GM18520 (cell line): ENCODE results near the gene STK39.

ENCODE experiments used
- ATAC-seq: cut with Tn5 transposase; IDR thresholded peaks from one replicate; pipeline ENCODE4 v1.9.1; 2021; ENCODE audit not compliant: unreplicated experiment

STK39 gene

DNA sequence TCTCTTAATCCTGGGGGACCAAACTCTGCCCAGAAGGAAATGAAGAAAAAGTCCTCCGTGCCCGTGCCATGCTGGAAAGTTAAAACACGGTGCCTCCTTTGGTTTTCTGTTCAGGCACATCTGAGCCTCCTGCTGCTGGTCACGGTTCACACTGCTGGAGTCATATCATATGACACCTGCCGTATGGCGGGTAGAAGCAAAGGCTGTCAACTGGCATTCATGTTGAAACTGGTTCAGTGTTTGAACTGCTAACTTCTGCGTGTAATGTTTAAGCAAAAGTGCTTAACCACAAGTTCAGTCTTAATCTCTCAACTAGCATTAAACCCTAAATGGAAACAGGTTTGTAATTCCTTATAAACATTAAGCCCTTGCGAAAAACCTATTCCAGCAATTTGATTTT is 3.1 kb downstream of the STK39 start:
- ATAC-seq = no peak

DNA sequence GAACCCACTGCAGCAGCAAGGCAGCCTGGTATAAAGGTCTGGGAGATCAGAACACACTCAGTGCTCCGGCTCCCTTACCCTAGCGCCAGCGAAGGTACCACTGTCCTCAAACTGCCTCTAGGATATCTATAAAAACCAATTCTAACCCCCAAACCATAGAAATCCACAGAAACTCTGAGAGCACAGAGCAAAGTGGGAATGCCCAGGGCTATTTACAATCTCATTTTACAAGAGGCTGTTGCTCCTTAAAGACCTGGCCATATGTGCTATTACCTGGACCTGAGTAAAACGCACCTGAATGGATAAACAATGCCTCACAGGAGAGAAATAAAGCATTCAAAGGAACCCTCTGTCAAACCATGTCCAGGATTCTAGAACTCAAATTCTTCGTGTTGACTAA is 4.3 kb downstream of the STK39 start:
- ATAC-seq = no peak

DNA sequence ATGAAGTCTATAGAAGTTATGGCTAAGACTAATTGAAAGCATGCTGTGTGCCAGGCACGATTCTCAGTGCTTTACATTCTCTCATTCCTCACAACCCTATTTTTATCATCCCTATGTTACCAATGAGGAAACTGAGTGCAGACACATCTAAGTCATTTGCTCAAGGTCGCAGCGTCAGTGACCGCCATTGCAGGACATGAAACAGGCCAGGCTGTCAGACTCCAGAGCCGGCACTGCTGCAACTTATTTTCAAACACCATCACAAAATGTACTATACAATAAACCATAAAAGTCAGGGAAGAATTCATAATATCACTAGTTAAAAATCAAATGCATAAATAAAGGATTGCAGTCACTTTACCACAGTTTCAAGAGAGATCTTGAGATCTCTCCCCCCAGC is 5.6 kb downstream of the STK39 start:
- no peak for ATAC-seq

DNA sequence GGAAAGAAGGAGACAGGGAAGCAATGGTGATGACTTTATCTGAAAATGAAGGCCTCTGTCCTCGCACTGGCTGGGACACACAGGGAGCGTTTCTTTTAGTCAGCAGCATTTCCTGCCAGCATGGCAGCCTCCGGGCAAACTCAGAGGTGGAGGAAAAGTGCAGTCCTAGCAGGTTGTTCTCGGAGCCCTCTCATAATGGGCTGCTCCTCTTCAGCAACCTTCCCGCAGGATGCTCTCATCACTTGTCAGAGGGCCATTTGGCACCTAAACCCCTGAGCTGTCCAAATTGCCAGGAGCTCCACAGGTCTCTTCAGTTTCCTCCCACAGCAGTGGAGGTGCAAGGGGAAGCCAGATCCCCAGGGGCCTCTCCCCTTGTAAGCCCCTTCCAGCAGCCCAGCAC is 6.2 kb downstream of the STK39 start:
- no peak for ATAC-seq

- no peak for ATAC-seq
Observed at GRCh38 chr2:168239281-168239680, 8.1 kb downstream of the STK39 start.

- no peak for ATAC-seq
Observed at GRCh38 chr2:168237741-168238140, 9.7 kb downstream of the STK39 start.

DNA sequence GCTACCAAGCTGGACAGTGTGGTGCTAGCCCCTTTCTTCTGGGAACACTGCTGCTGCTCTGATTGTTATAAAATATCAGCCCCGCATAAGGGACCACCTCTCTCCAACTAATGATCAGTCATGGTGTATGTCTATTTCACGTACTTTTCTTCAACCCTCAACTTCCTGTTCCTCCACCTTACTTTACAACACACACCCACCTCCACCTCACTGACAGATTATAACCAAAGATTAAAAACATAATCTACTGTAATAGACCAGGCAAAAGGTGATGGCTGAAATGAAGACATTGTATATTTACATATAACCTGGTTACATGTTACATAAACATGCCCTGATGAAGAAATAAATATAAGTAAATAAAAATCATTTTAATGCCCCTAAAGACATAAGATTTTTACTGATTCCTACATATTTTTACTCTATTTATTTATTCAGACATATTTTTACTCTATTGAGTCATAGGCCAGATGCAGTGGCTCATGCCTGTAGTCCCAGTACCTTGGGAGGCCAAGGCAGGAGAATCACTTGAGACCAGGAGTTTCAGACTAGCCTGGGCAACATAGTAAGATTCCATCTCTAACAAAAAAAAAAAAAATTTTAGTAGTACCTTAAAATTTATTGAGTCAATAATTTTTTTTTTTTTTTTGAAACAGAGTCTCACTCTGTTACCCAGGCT is 12.8 kb downstream of the STK39 start:
- no peak for ATAC-seq

- ATAC-seq = no peak
Observed at GRCh38 chr2:168233726-168234406, 13.5 kb downstream of the STK39 start.

- ATAC-seq = no peak
Observed at GRCh38 chr2:168233166-168233565, 14.2 kb downstream of the STK39 start.

GRCh38 chr2:168231609-168232241 is 15.7 kb downstream of the STK39 start:
- ATAC-seq = no peak

GRCh38 chr2:168230389-168230788 is 17.0 kb downstream of the STK39 start:
- ATAC-seq = no peak

DNA sequence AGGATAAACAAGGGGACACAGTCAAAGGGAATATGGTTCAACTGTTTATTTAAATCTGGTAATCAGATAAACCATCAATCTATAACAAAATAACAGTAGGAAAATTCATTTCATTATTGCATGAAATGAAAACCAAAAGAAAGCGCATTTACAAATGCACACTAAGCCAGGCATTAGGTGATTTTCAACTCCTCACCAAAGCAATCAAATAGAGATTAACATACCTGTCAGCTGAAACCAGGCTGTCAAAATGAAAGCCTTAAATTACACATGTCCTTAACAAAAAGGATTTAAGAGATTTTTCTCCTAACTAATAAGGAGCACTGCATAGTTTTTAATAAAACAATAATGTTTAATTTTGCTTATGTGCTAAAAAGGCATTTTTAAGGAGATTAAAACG is 23.0 kb downstream of the STK39 start:
- no peak for ATAC-seq

- ATAC-seq = no peak
Observed at GRCh38 chr2:168222088-168222487, 25.3 kb downstream of the STK39 start.

- ATAC-seq = no peak
Observed at GRCh38 chr2:168220965-168221819, 26.2 kb downstream of the STK39 start.

DNA sequence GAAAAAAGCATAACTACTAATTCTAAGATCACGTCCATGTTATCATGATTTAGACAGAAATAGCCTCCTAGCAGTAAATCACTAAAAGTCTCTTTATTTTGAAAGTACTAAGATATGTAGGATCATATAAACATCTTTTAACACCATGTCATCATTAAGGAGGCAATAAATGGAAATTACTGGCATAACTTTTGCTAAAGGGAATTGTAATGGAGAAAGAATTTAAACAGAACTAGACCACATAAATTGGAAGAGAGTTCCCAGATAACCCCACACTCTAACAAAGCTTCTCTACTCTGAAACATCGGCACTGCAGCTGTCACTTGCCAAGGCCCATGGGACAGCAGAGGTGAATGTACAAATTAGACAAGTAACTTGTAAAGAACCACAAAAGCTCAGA is 29.5 kb downstream of the STK39 start:
- no peak for ATAC-seq

DNA sequence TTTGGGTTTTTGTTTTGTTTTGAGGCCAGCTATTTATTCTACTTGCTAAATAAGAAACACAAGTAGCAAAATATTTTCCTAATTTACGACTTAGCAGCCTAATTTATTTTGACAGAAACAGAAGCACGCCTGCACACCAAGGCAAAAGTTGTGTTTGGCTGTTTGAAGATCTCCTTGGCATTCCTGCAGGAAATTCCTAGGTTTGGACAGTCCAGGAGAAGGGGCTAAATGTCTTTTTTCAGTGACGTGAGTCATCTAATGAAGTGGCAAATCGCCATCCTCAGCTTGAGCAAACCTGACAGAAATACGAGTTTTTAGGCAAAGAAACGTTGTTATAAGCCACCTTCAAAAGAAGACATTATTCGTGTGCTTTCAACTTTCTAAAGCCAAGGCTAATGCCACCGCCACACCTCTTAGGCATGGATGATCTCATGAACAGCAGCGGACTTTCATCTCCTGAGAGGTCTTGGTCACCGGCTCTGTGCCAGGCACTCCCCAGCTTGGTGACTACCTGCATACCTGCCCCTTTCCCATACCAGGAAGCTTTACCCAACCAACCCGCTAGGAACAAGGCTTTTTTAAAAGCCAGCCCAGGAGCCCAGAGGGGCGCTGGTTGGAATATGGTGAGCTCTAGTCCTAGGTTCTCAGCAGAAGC is 30.9 kb downstream of the STK39 start:
- no peak for ATAC-seq

DNA sequence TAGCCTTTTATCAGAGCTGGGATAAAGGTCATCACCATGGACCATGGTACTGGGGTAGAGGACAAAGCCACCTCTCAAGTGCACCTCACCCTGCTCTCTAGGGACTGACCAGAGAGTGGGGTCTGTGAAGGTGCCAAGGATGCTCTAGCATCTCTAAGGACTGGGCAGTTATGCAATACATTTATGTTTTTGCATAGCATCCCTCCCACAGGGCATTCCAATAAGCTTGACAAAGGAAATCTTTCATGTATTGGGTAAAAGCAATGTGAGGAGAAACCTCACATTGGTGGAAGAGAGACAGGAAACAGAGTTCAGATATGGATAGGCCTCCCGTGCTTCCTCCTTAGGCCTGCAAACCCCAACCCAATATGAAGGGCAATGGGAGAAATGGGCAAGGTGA is 31.6 kb downstream of the STK39 start:
- ATAC-seq = no peak

GRCh38 chr2:168212866-168213265 is 34.5 kb downstream of the STK39 start:
- ATAC-seq = no peak

GRCh38 chr2:168212167-168212566 is 35.2 kb downstream of the STK39 start:
- no peak for ATAC-seq

GRCh38 chr2:168211664-168212163 is 35.7 kb downstream of the STK39 start:
- ATAC-seq = no peak
